Endothelial cell of umbilical vein (primary cell): ENCODE measurements around the gene TIMM21. TPM values are rescaled to one million over a fixed set of nuclear protein-coding genes. Genes with fewer than 3 reads are reported as not detected.

Source experiments
- BruUV-seq: library from RNA; stranded (reverse); fragments of 400-500 nt; replicated peaks from 2 replicates; lab custom pipeline; 2021; lab: Mats Ljungman, UMichigan
- CTCF ChIA-PET: fragments of 300-600, 350-600 bp; sonication (Branson Sonifier 250); formaldehyde crosslinking; loops from one replicate; lab custom pipeline; 2021; ENCODE audit warnings: antibody characterized with exemption, inconsistent platforms; lab: Charles Lee
- POLR2A ChIA-PET: fragments of 300-600, 350-600 bp; sonication (Branson Sonifier 250); formaldehyde crosslinking; loops from one replicate; lab custom pipeline; 2021; ENCODE audit warnings: antibody characterized with exemption, inconsistent platforms; lab: Charles Lee
- DNase-seq: peaks from one replicate; pipeline ENCODE4 v3.0.0-alpha.2; 2011; ENCODE audit warnings: low read depth, low spot score
- FAIRE-seq: peaks from 2 replicates; lab custom pipeline; 2011; peaks lifted over from hg19 to GRCh38; lab: Jason Lieb, UNC
- H2AFZ ChIP-seq: 2 replicates; pipeline ENCODE4 v1.6.0; 2012; ENCODE audit warnings: low read depth, low read length, control low read depth, inconsistent platforms
- H3K27ac ChIP-seq: 2 replicates; pipeline ENCODE4 v1.5.1; 2011; ENCODE audit warnings: low read depth, mild to moderate bottlenecking, control low read depth, low read length, moderate library complexity; ENCODE audit not compliant: insufficient read depth
- H3K27me3 ChIP-seq, 2 experiments: 2 replicates each; pipeline versions ENCODE4 v1.6.0 to v1.6.1; 2011; ENCODE audit warnings: low read length in 2 of 2, mixed read lengths in 1 of 2; ENCODE audit not compliant: control insufficient read depth in 2 of 2, insufficient read depth in 2 of 2
- H3K36me3 ChIP-seq, 2 experiments: 2 replicates in 1 of 2; 3 replicates in 1 of 2; pipeline ENCODE4 v1.5.1; 2011; ENCODE audit warnings: low read length in 2 of 2, mild to moderate bottlenecking in 1 of 2, moderate library complexity in 1 of 2; ENCODE audit not compliant: control insufficient read depth in 2 of 2, insufficient read depth in 2 of 2; ENCODE audit errors: extremely low read depth in 1 of 2
- H3K4me1 ChIP-seq: 3 replicates; pipeline ENCODE4 v1.5.1; 2011; ENCODE audit warnings: mild to moderate bottlenecking, low read length; ENCODE audit not compliant: control insufficient read depth, insufficient read depth; ENCODE audit errors: extremely low read depth
- H3K4me2 ChIP-seq: 2 replicates; pipeline ENCODE4 v1.6.1; 2011; ENCODE audit warnings: low read length, control low read depth, mixed read lengths; ENCODE audit not compliant: insufficient read depth
- H3K4me3 ChIP-seq, 3 experiments: fragments of 200-600 bp in 1 of 3; sonication (generic), shearing (Covaris generic) in 1 of 3; replicated peaks in 1 of 3; 2 replicates each; pipeline ENCODE4 v1.5.1; 2011 to 2016; ENCODE audit warnings: control low read depth in 3 of 3, low read length in 3 of 3, mild to moderate bottlenecking in 2 of 3, inconsistent platforms in 1 of 3, low read depth in 1 of 3, moderate library complexity in 1 of 3; ENCODE audit not compliant: insufficient read depth in 1 of 3
- H3K79me2 ChIP-seq: 2 replicates; pipeline ENCODE4 v1.6.0; 2012; ENCODE audit warnings: low read length, inconsistent platforms; ENCODE audit not compliant: control insufficient read depth, insufficient read depth
- H3K9ac ChIP-seq: replicated peaks from 2 replicates; pipeline ENCODE3; 2011; ENCODE audit warnings: low read length, control low read depth; ENCODE audit not compliant: insufficient read depth; ENCODE audit errors: extremely low read depth
- H3K9me1 ChIP-seq: replicated peaks from 3 replicates; pipeline ENCODE4 v1.6.0; 2011; ENCODE audit warnings: mild to moderate bottlenecking, low read length; ENCODE audit not compliant: control insufficient read depth, insufficient read depth; ENCODE audit errors: extremely low read depth
- H3K9me3 ChIP-seq: replicated peaks from 2 replicates; pipeline ENCODE4 v1.5.1; 2012; ENCODE audit warnings: low read length, inconsistent platforms; ENCODE audit not compliant: control insufficient read depth, insufficient read depth
- H4K20me1 ChIP-seq: replicated peaks from 2 replicates; pipeline ENCODE3; 2011; ENCODE audit warnings: mild to moderate bottlenecking, low read length; ENCODE audit not compliant: control insufficient read depth, insufficient read depth; ENCODE audit errors: extremely low read depth
- EZH2 ChIP-seq: IDR thresholded peaks from 2 replicates; pipeline ENCODE4 v1.6.1; 2012; ENCODE audit warnings: borderline replicate concordance, low read depth, mild to moderate bottlenecking, moderate library complexity, low read length, inconsistent platforms; ENCODE audit not compliant: severe bottlenecking
- FOS ChIP-seq: IDR thresholded peaks from 2 replicates; pipeline ENCODE4 v1.6.1; 2011; ENCODE audit warnings: mild to moderate bottlenecking, low read length, moderate library complexity, borderline replicate concordance; ENCODE audit not compliant: insufficient read depth
- GATA2 ChIP-seq: IDR thresholded peaks from 2 replicates; pipeline ENCODE4 v1.7.0; 2011; ENCODE audit warnings: low read depth, mild to moderate bottlenecking, moderate library complexity, mixed read lengths, low read length; ENCODE audit not compliant: insufficient read length, insufficient read depth
- JUN ChIP-seq: IDR thresholded peaks from 2 replicates; pipeline ENCODE4 v1.6.1; 2011; ENCODE audit warnings: borderline replicate concordance, low read depth; ENCODE audit not compliant: insufficient read length, insufficient read depth
- MAX ChIP-seq: IDR thresholded peaks from 2 replicates; pipeline ENCODE4 v1.6.1; 2011; ENCODE audit not compliant: insufficient read depth, insufficient read length
- MYC ChIP-seq: IDR thresholded peaks from one replicate; pipeline ENCODE4 v1.6.1; 2011; ENCODE audit warnings: mild to moderate bottlenecking, low read depth, low read length
- POLR2A ChIP-seq: IDR thresholded peaks from 2 replicates; pipeline ENCODE4 v1.6.1; 2012; ENCODE audit warnings: low read depth, mild to moderate bottlenecking, control low read depth, low read length
- POLR2AphosphoS5 ChIP-seq: IDR thresholded peaks from 2 replicates; pipeline ENCODE4 v1.6.1; 2012; ENCODE audit warnings: low read depth, mild to moderate bottlenecking, control low read depth, low read length, moderate library complexity; ENCODE audit not compliant: insufficient read depth
- dilution Hi-C: fragments of 300-500 bp; cut with MboI; formaldehyde crosslinking; loops from one replicate; pipeline ENCODE4 v1.15.0; 2019; ENCODE audit warnings: low sequenced_read_pairs; ENCODE audit not compliant: extremely low pct_ligation_motif_present
- intact Hi-C: fragments of 100-400 bp; cut with micrococcal nuclease; formaldehyde crosslinking; loops from one replicate; pipeline ENCODE4 v1.10.0; 2022
- polyA plus RNA-seq, 4 experiments: library from polyadenylated mRNA; depleted of rRNA in 3 of 4; stranded (reverse) in 3 of 4; unstranded in 1 of 4; fragments of >200 nt; gene quantifications; 2 replicates each; pipeline versions ENCODE4 v1.2.1 to v1.2.3, GENCODE V29; 2011 to 2012; ENCODE audit warnings: missing spikeins in 1 of 4
- total RNA-seq: library from RNA; stranded (reverse); gene quantifications from 2 replicates; pipeline ENCODE4 v1.2.3, GENCODE V29; 2021
- TF ChIP-seq, protein P1 (sequence below), 2 donors: IDR thresholded peaks; 1 replicate in 1 of 2; 2 replicates in 1 of 2; pipeline ENCODE4 v1.5.1; 2011; ENCODE audit warnings: low read length in 2 of 2, mild to moderate bottlenecking in 2 of 2, moderate library complexity in 2 of 2, control low read depth in 1 of 2, inconsistent platforms in 1 of 2, low read depth in 1 of 2; ENCODE audit not compliant: insufficient read depth in 1 of 2; ENCODE audit errors: extremely low read depth in 1 of 2

Gene TIMM21
- total and polyA plus RNA-seq, 2 donors (not counting 3 experiments of a cell fraction or from before 2014, with no cell fraction given) = 22.9 to 38.9 TPM

GRCh38 chr18:74171910-74172606 lies 23.7 kb downstream of the TIMM21 start:
- no peak overlapping the region for H3K4me3 ChIP-seq
- ChIA-PET CTCF (no interaction called here), POLR2A (no interaction called here)
- intact Hi-C loops = no loop called here
- DNase-seq (no peak), FAIRE-seq (no peak)
- H3K9me3 ChIP-seq = no peaks in the 10 kb centered on the region
- H3K36me3 ChIP-seq = no peaks in the 10 kb centered on the region
- no peak for TF ChIP-seq EZH2
- no peak for TF ChIP-seq FOS
- TF ChIP-seq POLR2AphosphoS5 = no peak
- no peak for TF ChIP-seq POLR2A
- no peak overlapping the region for H3K27ac ChIP-seq
- no peak overlapping the region for H2AFZ ChIP-seq
- H4K20me1 ChIP-seq = no peaks in the 10 kb centered on the region
- BruUV-seq = no TSS peak
- no peaks in the 10 kb centered on the region for H3K27me3 ChIP-seq
- H3K4me1 ChIP-seq = no peaks in the 10 kb centered on the region
- H3K9ac ChIP-seq = no peak overlapping the region
- dilution Hi-C loops = no loop called here
- H3K79me2 ChIP-seq = no peaks in the 10 kb centered on the region
- no peak overlapping the region for H3K4me2 ChIP-seq
- H3K9me1 ChIP-seq = no peaks in the 10 kb centered on the region

GRCh38 chr18:74172697-74173433 lies 24.5 kb downstream of the TIMM21 start:
- H3K9me3 ChIP-seq = no peaks in the 10 kb centered on the region
- no peak for DNase-seq
- dilution Hi-C loops (no loop called here), intact Hi-C loops (no loop called here)
- H3K4me3 ChIP-seq = no peak overlapping the region
- no peak overlapping the region for H3K9ac ChIP-seq
- H2AFZ ChIP-seq = no peak overlapping the region
- H3K9me1 ChIP-seq = no peaks in the 10 kb centered on the region
- no peaks in the 10 kb centered on the region for H3K36me3 ChIP-seq
- POLR2A ChIA-PET = no interaction called here
- H3K27me3 ChIP-seq = no peaks in the 10 kb centered on the region
- TF ChIP-seq POLR2AphosphoS5 = no peak
- TF ChIP-seq JUN = no peak
- no peak for TF ChIP-seq GATA2
- TF ChIP-seq POLR2A = no peak
- no peak for TF ChIP-seq FOS
- no peak for TF ChIP-seq EZH2
- TF ChIP-seq, protein P1, sequence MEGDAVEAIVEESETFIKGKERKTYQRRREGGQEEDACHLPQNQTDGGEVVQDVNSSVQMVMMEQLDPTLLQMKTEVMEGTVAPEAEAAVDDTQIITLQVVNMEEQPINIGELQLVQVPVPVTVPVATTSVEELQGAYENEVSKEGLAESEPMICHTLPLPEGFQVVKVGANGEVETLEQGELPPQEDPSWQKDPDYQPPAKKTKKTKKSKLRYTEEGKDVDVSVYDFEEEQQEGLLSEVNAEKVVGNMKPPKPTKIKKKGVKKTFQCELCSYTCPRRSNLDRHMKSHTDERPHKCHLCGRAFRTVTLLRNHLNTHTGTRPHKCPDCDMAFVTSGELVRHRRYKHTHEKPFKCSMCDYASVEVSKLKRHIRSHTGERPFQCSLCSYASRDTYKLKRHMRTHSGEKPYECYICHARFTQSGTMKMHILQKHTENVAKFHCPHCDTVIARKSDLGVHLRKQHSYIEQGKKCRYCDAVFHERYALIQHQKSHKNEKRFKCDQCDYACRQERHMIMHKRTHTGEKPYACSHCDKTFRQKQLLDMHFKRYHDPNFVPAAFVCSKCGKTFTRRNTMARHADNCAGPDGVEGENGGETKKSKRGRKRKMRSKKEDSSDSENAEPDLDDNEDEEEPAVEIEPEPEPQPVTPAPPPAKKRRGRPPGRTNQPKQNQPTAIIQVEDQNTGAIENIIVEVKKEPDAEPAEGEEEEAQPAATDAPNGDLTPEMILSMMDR (IDR thresholded peaks at IDR 0.05; ENCODE audit: extremely low read depth in 1 of 2, insufficient read depth in 1 of 2, low read depth in 1 of 2, low read length in 2 of 2) = no peak
- TF ChIP-seq MAX = no peak
- no peak for TF ChIP-seq MYC
- BruUV-seq = no TSS peak
- H3K4me2 ChIP-seq = no peak overlapping the region
- H3K79me2 ChIP-seq = no peaks in the 10 kb centered on the region
- H3K27ac ChIP-seq = no peak overlapping the region
- CTCF ChIA-PET = no interaction called here
- FAIRE-seq = no peak
- no peaks in the 10 kb centered on the region for H3K4me1 ChIP-seq
- no peaks in the 10 kb centered on the region for H4K20me1 ChIP-seq
